HFF-Myc (cell line): ENCODE data around the gene DDX21.

Experiments used
- DNase-seq: peaks from one replicate; pipeline ENCODE4 v3.0.0-alpha.2; 2011; ENCODE audit warnings: low read depth; ENCODE audit errors: extremely low read depth
- H3K4me3 ChIP-seq: replicated peaks from 2 replicates; pipeline ENCODE4 v1.5.1; 2011; ENCODE audit warnings: low read depth, mild to moderate bottlenecking, control low read depth, low read length
- CTCF ChIP-seq: IDR thresholded peaks from 2 replicates; pipeline ENCODE4 v1.5.1; 2012; ENCODE audit warnings: mild to moderate bottlenecking, low read depth, low read length, control low read depth; ENCODE audit errors: missing control alignments

Gene DDX21

GRCh38 chr10:69025370-69025896 lies 69.5 kb downstream of the DDX21 start:
- TF ChIP-seq CTCF: no peak
- no peak overlapping the region for H3K4me3 ChIP-seq
- no peak for DNase-seq

- no peak for TF ChIP-seq CTCF
These were observed 77.3 kb downstream of the DDX21 start for GRCh38 chr10:69033256-69033655.

More at GRCh38 chr10:69033256-69033655, 77.3 kb downstream of the DDX21 start:
- DNase-seq: no peak
- H3K4me3 ChIP-seq: no peak overlapping the region
